HG03439 (cell line): ENCODE results near the gene SYCP2L.
"Not testable (repeated sequence)": the region's sequence is repeated elsewhere in the genome, so short reads cannot be mapped to it uniquely, and the experiment has no call there.

ENCODE experiments used
- ATAC-seq: cut with Tn5 transposase; IDR thresholded peaks from one replicate; pipeline ENCODE4 v1.9.1; 2021; ENCODE audit warnings: mild to moderate bottlenecking, moderate library complexity; ENCODE audit not compliant: unreplicated experiment

SYCP2L gene

GRCh38 chr6:11002176-11002575 lies 115.3 kb downstream of the SYCP2L start:
- no peak for ATAC-seq

DNA sequence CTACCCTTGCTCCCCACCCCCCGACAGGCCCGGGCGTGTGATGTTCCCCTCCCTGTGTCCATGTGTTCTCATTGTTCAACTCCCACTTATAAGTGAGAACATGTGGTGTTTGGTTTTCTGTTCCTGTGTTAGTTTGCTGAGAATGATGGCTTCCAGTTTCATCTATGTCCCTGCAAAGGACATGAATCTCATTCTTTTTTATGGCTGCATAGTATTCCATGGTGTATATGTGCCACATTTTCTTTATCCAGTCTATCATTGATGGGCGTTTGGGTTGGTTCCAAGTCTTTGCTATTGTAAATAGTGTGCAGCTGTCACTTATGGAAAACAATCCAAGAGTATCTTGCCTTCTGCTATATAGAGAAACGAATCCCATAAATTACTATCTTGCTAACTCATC lies 116.4 kb downstream of the SYCP2L start:
- ATAC-seq = not testable (repeated sequence)

DNA sequence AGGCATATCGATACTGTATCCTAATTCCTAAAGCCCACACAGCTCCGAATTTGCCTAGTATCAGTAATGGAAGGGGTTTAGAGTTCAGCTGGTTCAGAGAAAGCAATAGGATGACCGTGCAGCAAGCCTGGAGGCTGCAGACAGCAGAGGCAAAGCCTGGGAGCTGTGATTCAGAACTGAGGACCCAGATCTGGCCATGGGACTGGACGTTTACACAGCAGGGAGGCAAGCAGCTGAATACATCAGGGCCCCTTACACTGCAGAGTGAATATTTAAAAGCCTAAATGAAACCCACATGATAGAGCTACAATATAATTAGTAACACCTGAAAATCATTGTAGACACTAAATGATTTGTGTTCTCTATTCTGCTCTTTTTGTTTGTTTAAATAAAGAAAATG lies 119.2 kb downstream of the SYCP2L start:
- ATAC-seq = no peak

GRCh38 chr6:11007715-11008608 lies 121.1 kb downstream of the SYCP2L start:
- no peak for ATAC-seq

DNA sequence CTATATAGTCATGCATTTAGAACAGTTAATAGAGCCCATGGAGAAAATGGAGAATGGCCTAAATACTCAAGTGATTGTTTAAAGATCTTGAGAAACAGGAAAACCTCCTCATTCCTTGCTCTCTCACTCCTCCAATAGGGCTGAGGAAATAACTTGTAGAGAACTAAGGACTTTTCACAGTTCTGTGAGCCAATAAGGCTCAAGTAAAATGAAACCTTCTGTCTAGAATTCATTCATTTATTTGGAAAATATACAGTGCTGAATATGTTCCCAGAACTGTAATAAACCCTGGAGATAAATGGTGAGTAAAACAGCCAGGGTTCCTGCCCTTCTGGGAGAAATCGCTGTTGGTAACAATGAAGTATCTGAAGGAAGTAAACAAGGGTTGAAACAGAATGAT lies 122.0 kb downstream of the SYCP2L start:
- no peak for ATAC-seq

- no peak for ATAC-seq
Observed at GRCh38 chr6:11009353-11009752, 122.5 kb downstream of the SYCP2L start.

DNA sequence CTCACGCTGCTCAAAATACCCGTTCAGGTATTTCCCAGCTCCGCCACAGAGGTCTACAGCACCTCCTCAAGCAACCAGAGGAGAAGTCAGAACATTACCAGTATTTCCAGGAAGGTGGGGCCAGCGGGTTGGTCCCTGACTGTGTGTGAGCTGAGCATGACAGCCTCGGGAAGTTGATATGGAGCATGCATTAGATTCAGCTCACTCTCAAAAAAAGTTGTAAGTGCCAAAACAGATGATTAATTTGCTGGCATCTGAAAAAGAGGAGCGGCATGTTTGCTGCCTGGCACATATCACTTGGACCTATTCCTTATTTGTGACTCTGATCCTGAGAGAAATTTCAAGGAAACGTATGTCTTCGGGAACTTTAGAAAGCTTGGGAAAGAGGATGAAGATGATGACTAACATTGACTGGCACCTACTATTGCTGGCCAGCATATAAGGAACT lies 125.0 kb downstream of the SYCP2L start:
- no peak for ATAC-seq

- ATAC-seq = no peak
Observed at GRCh38 chr6:11012295-11012754, 125.5 kb downstream of the SYCP2L start.

DNA sequence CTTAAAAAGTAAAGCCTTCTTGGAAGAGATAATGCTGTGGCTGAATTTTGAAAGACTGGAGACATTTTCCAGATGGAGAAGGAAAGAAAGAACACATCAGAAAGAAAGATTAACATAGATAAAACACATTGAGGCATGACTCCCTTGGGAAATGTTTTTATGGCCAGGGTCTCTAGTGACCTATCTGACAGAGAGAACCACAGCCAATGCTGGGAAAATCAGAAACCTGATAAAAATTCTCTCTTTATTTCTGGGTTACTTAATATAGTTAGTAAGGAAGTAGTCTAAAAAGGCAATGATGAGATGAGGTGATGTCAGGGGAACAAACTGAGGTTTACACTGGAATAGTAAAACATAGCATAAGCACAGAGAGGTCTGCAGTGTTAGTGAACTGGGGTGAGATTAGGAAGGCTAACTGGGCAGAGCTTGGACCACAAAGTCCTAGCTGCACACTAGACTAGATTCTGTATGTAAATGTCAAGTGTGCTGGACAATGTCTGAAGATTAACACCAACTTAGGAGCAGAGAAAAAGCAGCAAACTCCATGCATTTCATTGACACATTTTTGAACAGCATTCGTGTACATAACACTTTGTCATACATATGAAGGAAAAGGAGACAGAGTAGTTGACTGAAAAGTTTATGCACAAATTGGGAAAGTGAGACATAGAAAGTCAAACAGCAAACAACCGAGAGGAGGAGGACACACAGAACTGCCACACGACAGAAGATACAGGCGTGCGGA lies 126.3 kb downstream of the SYCP2L start:
- ATAC-seq = no peak

GRCh38 chr6:11013721-11014070 lies 126.8 kb downstream of the SYCP2L start:
- ATAC-seq = no peak

GRCh38 chr6:11015102-11015501 lies 128.2 kb downstream of the SYCP2L start:
- ATAC-seq = no peak

GRCh38 chr6:11016452-11016851 lies 129.6 kb downstream of the SYCP2L start:
- no peak for ATAC-seq

DNA sequence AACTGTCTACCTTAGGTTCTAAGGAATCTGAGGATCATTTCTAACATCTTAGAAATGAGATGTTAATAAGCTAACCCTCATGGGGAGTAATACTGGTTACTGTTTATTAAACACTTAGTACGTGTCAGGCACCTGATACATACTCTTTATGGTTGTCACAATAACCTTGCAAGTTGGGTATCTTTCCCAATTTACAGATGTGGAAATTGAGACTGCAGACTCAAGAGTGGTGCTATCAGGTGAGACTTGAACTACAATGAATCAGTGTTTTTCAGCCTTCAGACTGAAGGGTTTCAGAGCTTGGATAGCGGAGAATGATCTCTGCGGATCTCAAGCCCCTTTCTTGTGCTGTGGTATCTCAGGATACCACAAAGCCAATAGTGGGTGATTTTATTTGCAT lies 130.2 kb downstream of the SYCP2L start:
- ATAC-seq = no peak

- ATAC-seq = no peak
Observed at GRCh38 chr6:11018225-11018624, 131.4 kb downstream of the SYCP2L start.

DNA sequence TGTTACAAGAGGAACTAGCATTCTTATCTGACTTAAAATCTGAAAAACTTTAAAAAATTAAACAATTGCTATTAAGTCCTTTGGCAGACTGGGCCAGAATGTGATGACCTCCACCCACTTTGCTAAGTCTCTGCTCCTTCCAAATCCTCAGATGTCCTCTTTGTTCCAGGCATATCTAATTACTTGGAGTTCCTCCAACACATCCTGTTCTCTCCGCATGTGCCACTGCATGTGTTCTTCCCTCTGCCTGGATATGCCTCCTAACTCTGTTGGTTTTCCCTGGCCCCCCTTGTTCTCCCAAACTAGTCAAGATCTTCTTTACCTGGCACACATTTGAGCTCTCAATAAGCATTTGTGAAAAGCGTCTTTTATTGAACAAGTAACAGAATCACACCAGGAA lies 134.2 kb downstream of the SYCP2L start:
- ATAC-seq = no peak

DNA sequence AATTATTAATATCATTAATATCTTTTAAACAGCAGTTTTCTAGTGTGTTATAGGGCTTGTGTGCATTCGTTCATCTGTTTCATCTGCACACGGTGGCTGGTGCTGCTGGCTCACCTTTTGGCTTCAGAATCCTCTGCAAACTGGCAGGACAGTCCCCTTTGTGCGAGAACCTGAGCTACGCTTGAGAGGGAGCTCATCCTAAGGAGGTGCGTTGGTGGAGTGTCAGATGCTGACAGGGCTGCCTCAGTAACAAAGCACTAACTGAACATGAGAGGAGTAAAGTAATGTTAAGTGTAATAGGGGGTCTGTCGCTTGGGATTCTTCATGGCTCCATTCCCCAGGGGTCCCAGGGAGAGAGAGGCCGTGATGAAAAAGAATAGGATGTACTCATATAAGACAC lies 134.9 kb downstream of the SYCP2L start:
- no peak for ATAC-seq

DNA sequence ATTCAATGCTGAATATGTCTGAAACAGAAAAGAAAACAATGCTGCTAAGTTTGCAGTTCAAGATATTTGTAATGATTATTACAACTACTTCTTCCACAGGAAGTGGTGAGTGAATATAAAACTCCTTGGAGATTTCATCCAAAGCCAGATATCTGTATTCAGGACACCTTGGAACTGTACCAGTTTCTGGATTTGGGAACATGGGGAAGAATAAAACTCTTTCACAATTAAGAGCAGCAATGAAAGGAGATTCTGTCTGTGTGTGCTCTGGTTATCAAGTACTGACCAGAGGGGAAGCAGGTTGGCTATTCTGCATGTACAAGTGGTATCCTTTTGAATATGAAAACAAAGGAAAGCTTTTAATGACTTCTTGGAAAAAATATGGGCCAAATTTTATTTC lies 136.2 kb downstream of the SYCP2L start:
- ATAC-seq = no peak
